MM.1S (cell line): ENCODE results near the gene CXXC4.

Source experiments
- EZH2 ChIP-seq: fragments of 300-600 bp; sonication (generic); optimal IDR thresholded peaks from 2 replicates; pipeline ENCODE3; 2017; ENCODE audit warnings: low read depth, mild to moderate bottlenecking, antibody characterized with exemption, low read length, mixed read lengths
- EZH2phosphoT487 ChIP-seq: fragments of 300-600 bp; sonication (generic); IDR thresholded peaks from 2 replicates; pipeline ENCODE4 v1.6.1; 2018; ENCODE audit warnings: antibody characterized with exemption, low read length
- TF ChIP-seq, protein P1 (sequence below): fragments of 300-600 bp; sonication (generic); IDR thresholded peaks from 2 replicates; pipeline ENCODE4 v1.5.1; 2016; ENCODE audit warnings: antibody characterized with exemption, low read length, mixed read lengths

DNA sequence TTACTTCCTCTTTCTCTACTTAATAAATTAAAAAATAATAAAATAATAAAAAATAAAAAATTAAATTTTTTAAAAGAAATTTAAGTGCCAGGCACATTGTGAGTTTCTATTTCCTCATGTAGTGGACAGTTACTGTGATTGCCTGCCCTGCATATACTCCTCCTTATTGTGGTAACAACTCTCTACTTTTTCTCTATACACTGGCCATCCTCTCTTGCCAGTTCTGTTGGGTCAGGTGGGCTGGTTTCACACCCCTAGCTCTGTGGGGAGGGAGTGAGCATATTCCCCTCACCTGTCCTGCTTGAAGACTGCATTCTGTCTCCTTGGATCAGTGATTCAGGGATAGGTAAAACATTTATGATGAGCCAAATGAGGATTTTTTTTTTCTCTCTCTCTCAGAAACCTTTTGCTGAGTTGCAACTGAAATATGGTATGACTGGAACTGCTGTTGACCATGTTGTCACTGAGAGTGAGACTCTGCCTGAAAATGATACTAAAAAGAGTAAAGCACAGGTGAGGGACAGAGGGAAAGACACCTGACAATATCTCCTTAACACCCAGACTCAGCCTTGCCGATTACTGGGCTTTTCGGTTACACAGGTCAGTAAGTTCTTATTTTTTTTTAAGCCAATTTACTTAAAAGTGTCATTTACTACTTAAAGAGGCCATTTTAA, 37.2 kb downstream of the CXXC4 start:
- TF ChIP-seq, protein P1, sequence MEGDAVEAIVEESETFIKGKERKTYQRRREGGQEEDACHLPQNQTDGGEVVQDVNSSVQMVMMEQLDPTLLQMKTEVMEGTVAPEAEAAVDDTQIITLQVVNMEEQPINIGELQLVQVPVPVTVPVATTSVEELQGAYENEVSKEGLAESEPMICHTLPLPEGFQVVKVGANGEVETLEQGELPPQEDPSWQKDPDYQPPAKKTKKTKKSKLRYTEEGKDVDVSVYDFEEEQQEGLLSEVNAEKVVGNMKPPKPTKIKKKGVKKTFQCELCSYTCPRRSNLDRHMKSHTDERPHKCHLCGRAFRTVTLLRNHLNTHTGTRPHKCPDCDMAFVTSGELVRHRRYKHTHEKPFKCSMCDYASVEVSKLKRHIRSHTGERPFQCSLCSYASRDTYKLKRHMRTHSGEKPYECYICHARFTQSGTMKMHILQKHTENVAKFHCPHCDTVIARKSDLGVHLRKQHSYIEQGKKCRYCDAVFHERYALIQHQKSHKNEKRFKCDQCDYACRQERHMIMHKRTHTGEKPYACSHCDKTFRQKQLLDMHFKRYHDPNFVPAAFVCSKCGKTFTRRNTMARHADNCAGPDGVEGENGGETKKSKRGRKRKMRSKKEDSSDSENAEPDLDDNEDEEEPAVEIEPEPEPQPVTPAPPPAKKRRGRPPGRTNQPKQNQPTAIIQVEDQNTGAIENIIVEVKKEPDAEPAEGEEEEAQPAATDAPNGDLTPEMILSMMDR, result no peak
- TF ChIP-seq EZH2, result no peak
- TF ChIP-seq EZH2phosphoT487, result no peak
